GM23248 (cell line): ENCODE results near the gene SBK3.

Experiments
- EZH2 ChIP-seq: fragments of 200-600 bp; sonication (generic); IDR thresholded peaks from 2 replicates; pipeline ENCODE4 v1.6.1; 2018; ENCODE audit warnings: antibody characterized with exemption, mild to moderate bottlenecking; ENCODE audit not compliant: insufficient read depth, poor library complexity, severe bottlenecking
- EZH2phosphoT487 ChIP-seq: fragments of 200-600 bp; sonication (generic); IDR thresholded peaks from 2 replicates; pipeline ENCODE4 v1.6.1; 2018; ENCODE audit warnings: antibody characterized with exemption, moderate library complexity, mild to moderate bottlenecking, low read depth; ENCODE audit not compliant: insufficient read depth

DNA sequence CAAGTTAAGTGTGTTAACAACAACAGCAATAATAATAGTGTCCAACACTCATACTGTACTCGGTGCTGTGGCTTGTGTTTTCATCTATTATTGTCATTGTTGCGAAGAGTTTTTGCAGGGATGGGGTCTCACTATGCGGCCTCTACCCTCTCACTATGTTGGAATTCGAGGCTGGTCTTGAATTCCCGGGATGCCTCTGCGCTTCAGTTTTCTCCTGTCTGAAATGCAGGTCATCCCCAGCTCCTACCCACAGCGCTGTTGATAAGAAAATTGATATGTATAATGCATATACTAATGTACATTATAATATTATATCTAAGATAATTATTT is 4.9 kb upstream of the SBK3 start:
- TF ChIP-seq EZH2 = no peak
- TF ChIP-seq EZH2phosphoT487 = no peak
